A549 treated with dexamethasone at 1 μM for 4 hours (cell line): ENCODE measurements around the gene RPL39L. TPM values are rescaled to one million over a fixed set of nuclear protein-coding genes. Genes with fewer than 3 reads are reported as not detected.

Source experiments
- total RNA-seq: library from RNA; stranded (reverse); fragments of 200-300 nt; extraction: Qiagen RNA extraction; gene quantifications from 5 replicates; pipeline ENCODE4 v1.2.3, GENCODE V29; 2022

The RPL39L gene
- total RNA-seq: 44.5 to 56.6 TPM (median 47.3 TPM) in 5 replicates

DNA sequence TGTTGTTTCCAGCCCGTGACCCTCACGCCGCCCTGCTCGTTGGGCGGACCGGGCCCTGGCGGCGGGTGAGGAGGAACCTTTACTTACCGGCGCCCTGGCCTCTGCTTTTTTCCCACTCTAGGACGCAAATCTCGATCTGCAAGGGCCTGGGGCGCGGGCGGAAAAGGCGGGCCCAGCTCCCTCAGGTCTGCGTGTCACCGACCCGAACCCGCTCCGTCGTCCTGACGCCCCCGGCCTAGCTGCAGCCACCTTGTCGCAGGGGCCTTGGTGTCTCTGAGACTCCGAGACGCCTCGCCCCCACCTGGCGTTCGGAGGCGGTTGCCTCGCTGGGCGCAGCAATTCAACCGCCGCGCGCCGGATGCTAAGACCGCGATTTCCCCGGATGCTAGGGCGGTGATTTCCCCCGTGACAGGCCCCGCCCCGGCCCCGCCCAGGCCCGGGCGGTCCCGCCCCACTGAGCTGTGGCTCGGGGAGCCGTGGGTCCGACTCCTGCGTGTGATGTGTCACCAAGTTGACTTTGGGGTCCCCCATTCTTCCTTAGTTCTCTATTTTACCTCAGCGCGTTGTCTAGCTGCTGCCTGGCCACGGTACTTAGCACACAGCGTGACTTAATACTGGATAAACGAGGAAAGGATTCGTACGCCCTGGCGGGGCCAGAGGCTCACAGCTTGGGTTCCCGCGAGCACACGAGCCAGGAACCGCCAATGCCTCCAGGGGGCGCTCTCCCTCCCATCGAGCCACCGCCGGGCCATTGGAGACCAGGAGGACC is at the start of gene RPL39L:
RPL39L (minus strand) TSS at position 371 of the 769 bp plus-strand sequence. CDS start 18,196 bp downstream, outside the sequence.

Other genes starting within 250 kb of the RPL39L start
- gene ST6GAL1, start 209.0 kb downstream of the RPL39L start, total RNA-seq: 3.1 to 4.1 TPM (median 3.8 TPM) in 5 replicates
- not detected in 5 replicates for gene RTP1, start 58.0 kb upstream of the RPL39L start, total RNA-seq
- gene MASP1, start 152.2 kb upstream of the RPL39L start, total RNA-seq: 0.02 to 0.44 TPM (median 0.08 TPM) in 4 of 5 replicates, not detected in the other
- not detected in 5 replicates for gene RTP4, start 228.9 kb upstream of the RPL39L start, total RNA-seq